ENCODE data around the gene RHOG. TPM values are rescaled to one million over a fixed set of nuclear protein-coding genes. Genes with fewer than 3 reads are reported as not detected.

RHOG gene
- total RNA-seq, 1 donor from 2014 or later = 5.5 TPM

DNA sequence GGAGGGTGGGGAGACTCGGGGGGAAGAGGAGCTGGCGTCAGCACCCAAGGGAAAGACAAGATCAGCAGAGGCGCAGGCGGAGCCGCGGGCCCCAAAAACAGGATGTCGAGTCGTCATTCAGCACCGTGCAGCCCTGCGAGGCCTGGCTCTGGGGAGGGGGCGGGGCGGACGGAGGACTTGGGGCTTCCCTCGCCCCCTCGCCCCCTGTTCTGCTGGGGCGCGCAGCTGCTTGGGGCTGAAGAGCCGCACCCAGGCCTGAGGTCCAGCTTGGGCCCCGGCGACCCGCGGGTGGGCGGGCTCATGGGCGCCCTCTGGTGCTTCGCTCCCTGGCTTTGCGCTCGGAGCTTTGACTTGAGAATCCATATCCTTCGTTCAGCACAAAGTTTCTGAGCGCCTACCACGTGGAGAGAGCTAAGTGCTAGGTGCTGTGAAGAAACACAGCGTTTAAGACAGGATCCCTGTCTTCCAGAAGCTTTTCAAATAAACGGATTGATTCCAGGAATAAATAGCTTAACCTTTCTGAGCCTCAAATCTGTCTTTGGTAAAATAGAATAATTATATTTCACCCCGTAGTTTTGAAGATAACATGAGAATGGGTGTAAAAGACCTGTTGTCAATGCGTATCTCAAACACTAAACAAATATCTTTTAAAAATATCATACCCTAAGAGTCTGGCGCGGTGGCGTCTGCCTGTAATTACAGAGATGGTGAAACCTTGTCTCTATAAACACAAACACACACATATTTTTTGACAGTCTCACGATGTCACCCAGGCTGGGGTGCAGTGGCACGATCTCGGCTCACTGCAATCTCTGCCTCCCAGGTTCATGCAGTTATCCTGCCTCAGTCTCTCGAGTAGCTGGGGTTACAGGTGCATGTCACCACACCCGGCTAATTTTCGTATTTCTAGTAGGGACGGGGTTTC is 929 bp upstream of the RHOG start:
- DNase-seq (ENCODE audit: low read depth) = peak; percentile 67
- H3K36me3 ChIP-seq (ENCODE audit: control insufficient read depth, insufficient read depth, low read length) = no peaks in the 10 kb centered on the region
- FAIRE-seq = no peak
- H3K27me3 ChIP-seq (ENCODE audit: control insufficient read depth, insufficient read depth, low read length) = no peaks in the 10 kb centered on the region
- peak; percentile 95 for TF ChIP-seq CTCF (IDR thresholded peaks at IDR 0.05; ENCODE audit: insufficient read depth, low read length, severe bottlenecking)
- peak overlapping the region; percentile 67 for H3K4me3 ChIP-seq (ENCODE audit: low read depth, low read length)

DNA sequence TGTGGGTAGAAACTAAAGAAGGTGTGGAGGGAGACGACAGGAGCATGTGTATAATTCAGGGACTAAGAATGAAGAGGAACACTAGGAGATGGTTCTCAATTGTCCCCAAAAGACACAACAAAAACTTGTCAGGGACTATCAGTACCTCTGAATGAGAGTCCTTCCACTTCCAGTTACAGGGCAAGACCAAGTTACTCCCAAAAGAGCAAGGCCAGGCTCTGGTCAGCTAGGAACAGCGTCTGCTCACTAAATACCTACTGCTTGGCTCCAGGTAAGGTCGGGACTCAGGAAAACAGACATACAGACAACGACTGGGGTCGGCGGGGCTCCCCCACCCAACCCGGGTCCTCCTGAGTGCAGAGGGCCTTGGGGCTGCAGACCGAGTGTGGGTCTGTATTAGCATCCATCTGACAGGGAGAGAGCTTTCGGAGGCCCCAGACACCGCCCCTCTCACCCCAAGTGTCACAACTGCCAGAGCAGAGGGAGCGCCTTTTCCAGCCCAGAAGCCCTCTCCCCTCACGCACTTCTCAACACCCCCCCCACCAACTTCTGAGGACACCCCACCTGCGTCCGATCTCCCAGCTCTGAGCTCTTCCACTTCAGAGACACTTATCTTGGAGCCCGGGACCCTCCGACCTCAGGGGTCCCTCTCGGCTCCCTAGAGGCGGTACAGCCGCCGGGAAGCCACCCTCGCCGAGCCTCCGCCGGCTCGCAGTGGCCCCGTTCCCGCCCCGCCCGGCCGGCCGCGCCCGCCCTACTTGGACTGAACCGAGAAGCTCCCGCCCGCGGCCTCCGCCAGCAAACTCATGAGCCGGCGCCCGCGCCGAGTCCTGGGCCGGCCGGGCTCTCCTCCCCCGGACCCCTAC is 522 bp downstream of the RHOG start:
- FAIRE-seq = no peak
- Histone ChIP-seq H3K27me3 (ENCODE audit: control insufficient read depth, insufficient read depth, low read length) (no peaks in the 10 kb centered on the region), H3K36me3 (ENCODE audit: control insufficient read depth, insufficient read depth, low read length) (no peaks in the 10 kb centered on the region), H3K4me3 (ENCODE audit: low read depth, low read length) (peak overlapping the region; percentile 67)
- DNase-seq (ENCODE audit: low read depth) = no peak
- no peak for TF ChIP-seq CTCF (IDR thresholded peaks at IDR 0.05; ENCODE audit: insufficient read depth, low read length, severe bottlenecking)

DNA sequence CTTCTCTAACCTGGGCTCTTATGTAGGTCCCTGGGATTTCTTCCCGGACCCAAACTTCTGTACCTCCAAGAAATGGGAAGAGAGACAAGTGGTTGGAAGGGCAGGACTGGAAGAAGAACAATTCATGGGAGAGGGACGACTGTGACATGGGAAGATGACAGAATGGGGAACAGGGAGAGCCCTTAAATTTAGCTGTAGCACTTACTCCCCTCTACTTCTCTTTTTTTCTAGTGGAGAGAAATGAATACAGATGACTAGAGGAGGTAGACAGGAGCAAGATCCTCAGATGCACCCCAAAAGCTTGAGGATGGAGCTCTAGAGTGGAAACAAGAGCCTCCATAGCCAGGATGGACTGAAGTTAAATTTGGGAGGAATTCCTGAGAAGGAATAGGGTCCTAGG is 2.3 kb downstream of the RHOG start:
- no peak for FAIRE-seq
- no peak for TF ChIP-seq CTCF (IDR thresholded peaks at IDR 0.05; ENCODE audit: insufficient read depth, low read length, severe bottlenecking)
- Histone ChIP-seq H3K27me3 (ENCODE audit: control insufficient read depth, insufficient read depth, low read length) (no peaks in the 10 kb centered on the region), H3K4me3 (ENCODE audit: low read depth, low read length) (no peak overlapping the region), H3K36me3 (ENCODE audit: control insufficient read depth, insufficient read depth, low read length) (peaks cover 2% of the 10 kb centered on the region)
- no peak for DNase-seq (ENCODE audit: low read depth)

DNA sequence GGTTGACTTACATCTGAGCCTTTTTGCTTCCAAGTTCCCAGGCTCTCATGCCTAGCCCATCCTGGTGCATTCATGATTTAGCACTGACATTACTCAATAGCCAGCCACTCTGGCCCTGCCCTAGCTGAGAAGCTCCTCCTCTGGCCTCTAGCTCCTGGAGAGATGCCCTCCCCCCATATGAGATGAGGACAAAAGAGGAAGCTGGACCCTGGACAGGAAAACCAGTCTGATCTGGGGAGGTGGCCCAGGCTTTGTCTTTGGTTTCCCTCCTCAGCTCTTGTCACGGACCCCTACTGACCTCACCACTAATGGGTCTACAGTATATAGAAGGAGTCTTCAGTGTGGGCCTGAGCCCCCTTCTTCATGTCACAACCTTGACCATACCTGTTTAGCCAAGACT is 3.0 kb downstream of the RHOG start:
- peaks cover 2% of the 10 kb centered on the region for H3K36me3 ChIP-seq (ENCODE audit: control insufficient read depth, insufficient read depth, low read length)
- FAIRE-seq (no peak), DNase-seq (ENCODE audit: low read depth) (no peak)
- no peaks in the 10 kb centered on the region for H3K27me3 ChIP-seq (ENCODE audit: control insufficient read depth, insufficient read depth, low read length)
- no peak overlapping the region for H3K4me3 ChIP-seq (ENCODE audit: low read depth, low read length)
- no peak for TF ChIP-seq CTCF (IDR thresholded peaks at IDR 0.05; ENCODE audit: insufficient read depth, low read length, severe bottlenecking)

- DNase-seq (ENCODE audit: low read depth) (no peak), FAIRE-seq (no peak)
- TF ChIP-seq CTCF (IDR thresholded peaks at IDR 0.05; ENCODE audit: insufficient read depth, low read length, severe bottlenecking) = no peak
- H3K4me3 ChIP-seq (ENCODE audit: low read depth, low read length) = no peak overlapping the region
- no peaks in the 10 kb centered on the region for H3K27me3 ChIP-seq (ENCODE audit: control insufficient read depth, insufficient read depth, low read length)
- peaks cover 2% of the 10 kb centered on the region for H3K36me3 ChIP-seq (ENCODE audit: control insufficient read depth, insufficient read depth, low read length)
These were observed 3.9 kb downstream of the RHOG start for GRCh38 chr11:3836903-3837302.

All from bronchial epithelial cell (primary cell).